Measurements from ENCODE around the gene RAC2. TPM values are rescaled to one million over a fixed set of nuclear protein-coding genes. Genes with fewer than 3 reads are reported as not detected.

RAC2 gene
- total RNA-seq, 2 experiments from 2014 or later = 498 to 521 TPM

GRCh38 chr22:37180531-37181231 is 63.4 kb downstream of the RAC2 start:
- ChIA-PET POLR2A (no interaction called here), CTCF (no interaction called here)

GRCh38 chr22:37179622-37180420 is 64.2 kb downstream of the RAC2 start:
- ChIA-PET CTCF (interaction anchor here (1.4 kb wide), 1 partner anchor 11 kb away, joined by 3 read pairs; no protein-coding TSS in a partner anchor), POLR2A (interaction anchor here (0.7 kb wide), 1 partner anchor 403 kb away, joined by 4 read pairs; no protein-coding TSS in a partner anchor)

DNA sequence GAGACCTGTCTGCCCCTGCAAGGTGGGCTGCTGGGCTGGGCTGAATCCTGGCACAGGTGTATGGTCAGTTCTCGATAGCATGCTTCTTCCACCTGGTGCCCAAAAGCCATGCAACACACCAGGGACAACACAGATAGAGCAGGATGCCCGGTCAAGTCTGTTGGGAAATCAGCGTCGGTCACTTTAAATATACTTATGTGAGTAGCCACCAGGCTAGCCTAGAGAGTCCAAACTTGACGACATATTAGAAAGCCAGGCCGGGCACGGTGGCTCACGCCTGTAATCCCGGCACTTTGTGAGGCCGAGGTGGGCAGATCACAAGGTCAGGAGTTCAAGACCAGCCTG is 65.0 kb downstream of the RAC2 start:
- POLR2A ChIA-PET = interaction anchor here (0.7 kb wide), 1 partner anchor 404 kb away, joined by 4 read pairs; no protein-coding TSS in a partner anchor
- CTCF ChIA-PET = interaction anchor here (1.4 to 2.6 kb wide), 2 partner anchors 12 kb away, joined by 3 to 17 read pairs; no protein-coding TSS in a partner anchor

DNA sequence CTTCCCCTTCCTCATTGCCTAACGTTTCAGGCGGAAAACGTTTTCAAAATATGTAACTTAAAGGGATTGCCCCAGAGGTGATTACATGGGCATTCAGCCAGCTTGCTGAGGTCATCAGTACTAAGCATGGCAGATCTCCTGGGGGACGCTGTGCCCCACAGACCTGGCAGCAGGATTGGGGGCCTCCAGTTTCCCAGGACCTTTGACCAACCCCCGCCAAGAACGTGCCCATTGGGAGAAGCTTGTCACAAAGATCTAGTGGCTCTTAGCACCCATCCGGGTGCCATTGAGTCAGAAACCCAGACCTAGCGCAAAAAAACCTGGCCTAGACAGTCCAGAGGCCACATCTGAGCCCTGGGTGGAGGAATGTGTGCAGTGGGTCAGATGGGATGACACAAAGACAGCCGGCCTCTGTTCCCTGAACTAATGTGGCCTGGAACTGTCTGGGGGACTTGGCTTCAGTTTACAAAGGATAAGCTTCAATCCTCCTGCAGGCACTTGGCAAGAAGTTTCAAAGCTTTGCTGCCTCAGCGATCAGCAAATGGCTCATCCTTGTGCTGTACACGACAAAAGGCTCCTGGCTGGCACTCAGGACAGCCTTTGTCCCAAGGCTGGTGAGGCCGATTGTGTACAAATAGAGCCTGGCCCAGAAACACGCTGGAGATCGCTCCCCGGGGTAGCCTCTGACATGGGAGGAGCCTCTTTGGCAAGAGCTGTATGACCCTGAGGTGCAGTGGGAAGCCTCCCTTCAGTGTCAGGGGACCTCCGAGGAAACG is 65.5 kb downstream of the RAC2 start:
- ChIA-PET POLR2A (interaction anchor here (0.5 to 0.7 kb wide), 2 partner anchors 53 to 404 kb away, joined by 3 to 4 read pairs; no protein-coding TSS in a partner anchor), CTCF (interaction anchor here (1.4 to 2.6 kb wide), 2 partner anchors 11 to 12 kb away, joined by 3 to 17 read pairs; no protein-coding TSS in a partner anchor)

GRCh38 chr22:37177755-37178154 is 66.3 kb downstream of the RAC2 start:
- CTCF ChIA-PET = interaction anchor here (2.6 kb wide), 1 partner anchor 10 kb away, joined by 17 read pairs; no protein-coding TSS in a partner anchor

DNA sequence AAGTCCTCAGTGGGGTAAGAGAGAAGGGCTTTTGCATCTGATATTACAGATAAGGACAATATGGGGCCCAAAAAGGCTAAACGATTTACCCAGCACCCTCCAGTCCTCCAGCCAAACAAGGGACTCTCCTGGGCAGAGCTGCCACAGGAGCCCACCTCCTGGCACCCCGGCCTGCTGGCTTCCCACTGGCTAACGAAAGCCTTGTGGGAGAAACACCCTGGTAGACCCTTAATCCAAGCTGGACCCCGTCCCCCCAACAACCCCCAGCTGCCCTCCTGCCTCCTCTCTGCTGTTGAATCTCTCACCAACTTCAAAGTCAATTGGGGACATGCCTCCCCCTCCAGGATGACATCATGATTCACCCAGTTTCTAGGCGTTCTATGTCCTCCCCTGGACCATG is 66.8 kb downstream of the RAC2 start:
- ChIA-PET POLR2A (no interaction called here), CTCF (interaction anchor here (2.6 kb wide), 1 partner anchor 10 kb away, joined by 17 read pairs; no protein-coding TSS in a partner anchor)

More at GRCh38 chr22:37177755-37178154, 66.3 kb downstream of the RAC2 start:
- POLR2A ChIA-PET = no interaction called here

DNA sequence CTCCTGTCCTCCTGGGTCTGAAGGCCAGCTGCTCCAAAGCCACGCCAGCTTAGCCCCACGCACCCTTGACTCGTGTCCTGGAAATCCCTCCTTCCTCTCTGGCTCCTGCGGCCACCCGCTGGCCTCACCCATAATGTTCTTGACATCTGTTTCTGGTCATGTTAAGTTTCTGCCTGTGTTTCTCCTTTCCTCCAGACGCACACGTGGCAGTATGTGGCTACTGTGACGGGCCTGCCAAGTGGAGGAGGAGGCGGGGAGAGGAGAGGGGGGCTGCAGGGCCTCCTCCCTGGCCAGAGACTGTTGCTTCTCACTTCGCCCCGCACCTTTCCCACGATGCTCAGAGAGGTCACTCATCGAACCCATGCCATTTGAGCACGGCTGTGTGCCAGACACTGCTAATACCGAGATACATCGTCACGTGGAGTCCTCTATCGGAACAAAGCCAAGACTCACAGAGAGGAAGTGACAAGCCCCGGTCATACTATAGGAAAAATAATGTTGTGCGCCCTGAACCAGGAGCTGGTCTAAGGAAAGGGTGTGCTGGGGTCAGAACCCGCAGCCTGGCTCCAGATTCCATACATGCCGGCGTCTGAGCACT is 67.5 kb downstream of the RAC2 start:
- ChIA-PET CTCF (interaction anchor here (0.6 to 2.6 kb wide), 2 partner anchors 9 to 11 kb away, joined by 3 to 17 read pairs; no protein-coding TSS in a partner anchor), POLR2A (no interaction called here)

- CTCF ChIA-PET = interaction anchor here (0.6 to 1.5 kb wide), 2 partner anchors 10 to 22 kb away, joined by 3 read pairs; no protein-coding TSS in a partner anchor
- POLR2A ChIA-PET = no interaction called here
Observed at GRCh38 chr22:37175414-37176281, 68.4 kb downstream of the RAC2 start.

Other genes starting within 250 kb of the RAC2 start
- gene TST, start 224.8 kb downstream of the RAC2 start, total RNA-seq = 1 to 10 TPM; 5.0 to 6.0 TPM
- 10 to 100 TPM; 20.6 to 20.9 TPM for gene MPST, start 224.5 kb downstream of the RAC2 start, total RNA-seq
- 10 to 100 TPM; 32.2 to 40.3 TPM for gene KCTD17, start 192.5 kb downstream of the RAC2 start, total RNA-seq
- 1 to 10 TPM in 1 of 2 experiments, under 1 TPM in 1; 0.88 to 1.1 TPM for gene TMPRSS6, start 134.6 kb downstream of the RAC2 start, total RNA-seq
- gene IL2RB, start 94.4 kb downstream of the RAC2 start, total RNA-seq = 100 to 1,000 TPM; 288 to 289 TPM
- 1 to 10 TPM; 2.9 to 3.4 TPM for gene C1QTNF6, start 56.0 kb downstream of the RAC2 start, total RNA-seq
- under 1 TPM; 0.46 to 0.65 TPM for gene SSTR3, start 31.8 kb downstream of the RAC2 start, total RNA-seq
- gene CYTH4, start 38.2 kb upstream of the RAC2 start, total RNA-seq = 10 to 100 TPM; 16.3 to 16.4 TPM
- under 1 TPM; 0.04 to 0.06 TPM for gene ELFN2, start 183.2 kb upstream of the RAC2 start, total RNA-seq
- gene MFNG, start 242.1 kb upstream of the RAC2 start, total RNA-seq = 100 to 1,000 TPM; 191 to 199 TPM

Measured in activated CD8-positive, alpha-beta memory T cell treated with anti-CD3 and anti-CD28 coated beads for 36 hours (primary cell).